ENCODE results near the gene CSF3. TPM values are rescaled to one million over a fixed set of nuclear protein-coding genes. Genes with fewer than 3 reads are reported as not detected.

The CSF3 gene
- polyA plus RNA-seq, 3 donors from 2014 or later: not detected

DNA sequence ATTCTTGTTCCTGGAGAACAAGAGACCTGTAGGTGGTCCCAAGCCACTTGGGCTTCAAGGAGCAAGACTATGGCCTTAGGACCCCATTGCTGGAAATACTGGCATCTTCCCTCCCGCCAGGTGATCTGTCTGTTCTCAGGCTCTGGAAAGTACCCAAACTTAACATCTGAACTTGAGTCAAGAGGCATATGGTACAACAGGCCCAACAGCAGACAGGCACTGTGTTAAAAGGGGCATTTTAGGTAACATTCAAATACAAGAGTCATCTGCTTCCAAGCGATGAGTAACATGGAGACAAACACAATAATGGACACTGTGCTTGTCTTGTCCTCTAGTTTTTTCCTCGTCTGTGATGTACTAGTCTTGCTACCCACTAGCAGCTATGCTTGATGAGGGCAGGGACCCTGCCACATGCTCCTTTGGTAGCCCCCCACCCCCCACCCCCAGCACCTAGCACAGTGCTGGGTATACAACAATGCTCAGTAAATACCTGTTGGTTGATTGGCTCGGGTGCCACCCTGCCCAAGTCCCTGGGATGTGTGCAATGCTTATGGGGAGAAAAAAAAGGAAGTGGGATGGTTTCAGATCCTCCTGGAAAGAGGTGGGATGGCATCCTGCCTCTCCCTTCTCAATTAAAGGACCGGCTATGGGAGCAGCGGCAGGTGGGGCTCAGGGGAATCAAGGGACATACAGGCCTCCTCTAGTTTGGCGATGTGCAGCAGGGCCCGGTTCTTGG lies 19.4 kb downstream of the CSF3 start:
- Mint-ChIP-seq H3K4me3 (no peak overlapping the region), H3K36me3 (peaks cover 7 to 26% (median 18%) of the 10 kb centered on the region in 3 donors), H3K4me1 (peaks cover 0 to 4% of the 10 kb centered on the region in 2 donors), H3K9me3 (no peaks in the 10 kb centered on the region), H3K27ac (no peak overlapping the region), H3K27me3 (ENCODE audit: low read depth in 3 of 3) (peaks cover 0 to 1% (median 0%) of the 10 kb centered on the region in 3 donors)
- DNase-seq: no peak

GRCh38 chr17:40035162-40035559 lies 19.9 kb downstream of the CSF3 start:
- Mint-ChIP-seq H3K4me3 (no peak overlapping the region), H3K4me1 (peaks cover 0 to 4% of the 10 kb centered on the region in 2 donors), H3K27me3 (ENCODE audit: low read depth in 3 of 3) (peaks cover 0 to 1% (median 0%) of the 10 kb centered on the region in 3 donors), H3K27ac (no peak overlapping the region), H3K9me3 (no peaks in the 10 kb centered on the region), H3K36me3 (peaks cover 4 to 24% (median 14%) of the 10 kb centered on the region in 3 donors)
- DNase-seq: no peak

DNA sequence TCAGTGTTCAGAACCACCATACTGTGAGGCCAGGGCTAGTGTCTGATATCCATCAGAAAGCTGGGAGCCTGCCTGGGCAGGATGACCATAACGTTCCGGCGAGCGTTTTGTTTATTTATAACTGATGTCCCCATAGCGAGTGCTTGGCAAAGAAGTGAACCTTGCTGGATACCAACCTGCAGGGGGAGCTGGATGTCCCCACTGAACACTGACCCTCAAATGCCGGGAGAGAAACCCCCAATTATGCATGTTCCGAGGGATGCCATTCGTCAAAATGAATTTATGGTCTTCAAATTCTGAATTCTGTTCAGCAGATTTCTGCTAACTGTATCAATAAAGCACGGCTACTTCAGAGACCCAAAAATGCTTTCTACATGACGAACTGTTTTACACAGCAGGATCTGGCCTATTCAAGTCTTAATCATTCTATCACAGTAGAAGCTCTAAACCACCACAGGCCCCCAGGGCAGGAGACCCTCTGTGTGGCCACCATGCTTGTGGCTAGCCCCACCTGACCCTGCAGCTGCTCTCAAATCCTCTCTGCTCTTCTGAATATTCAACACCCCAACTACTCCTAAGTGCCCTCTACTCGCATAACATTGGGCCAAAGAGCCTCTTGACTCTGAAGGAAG lies 23.8 kb downstream of the CSF3 start:
- peaks cover under 1 to 21% (median under 1%) of the 10 kb centered on the region in 3 donors for H3K36me3 Mint-ChIP-seq
- peaks cover 0 to 1% (median 0%) of the 10 kb centered on the region in 3 donors for H3K27me3 Mint-ChIP-seq (ENCODE audit: low read depth in 3 of 3)
- peaks cover 0 to 4% of the 10 kb centered on the region in 2 donors for H3K4me1 Mint-ChIP-seq
- H3K27ac Mint-ChIP-seq: peak overlapping the region in 2 of 6 donors; percentile 24 to 26
- no peaks in the 10 kb centered on the region for H3K9me3 Mint-ChIP-seq
- peak in 1 of 3 donors; percentile 23 for DNase-seq
- H3K4me3 Mint-ChIP-seq: no peak overlapping the region

DNA sequence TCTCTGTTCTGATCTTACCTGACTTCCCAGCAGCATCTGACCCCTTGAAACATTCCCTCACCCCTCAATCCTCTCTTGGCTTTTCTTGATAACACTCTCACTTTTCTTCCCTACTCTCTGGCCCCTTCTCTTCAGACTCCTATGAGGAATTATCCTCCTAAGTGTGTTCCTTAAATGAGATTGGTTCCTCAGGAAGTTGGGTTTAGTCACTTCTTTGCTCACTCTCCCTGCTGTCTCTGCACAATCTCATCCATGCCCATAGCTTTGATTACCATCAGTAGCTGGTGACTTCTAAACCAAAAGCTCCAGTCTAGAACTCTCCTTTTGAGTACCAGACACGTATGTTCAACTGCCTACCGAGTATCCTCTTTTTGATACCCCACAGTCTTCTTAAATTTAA lies 26.0 kb downstream of the CSF3 start:
- DNase-seq: no peak
- peak overlapping the region in 1 of 6 donors; percentile 14 for H3K27ac Mint-ChIP-seq
- H3K4me1 Mint-ChIP-seq: peaks cover 0 to 4% of the 10 kb centered on the region in 2 donors
- no peaks in the 10 kb centered on the region for H3K27me3 Mint-ChIP-seq (ENCODE audit: low read depth in 3 of 3)
- H3K9me3 Mint-ChIP-seq: no peaks in the 10 kb centered on the region
- H3K36me3 Mint-ChIP-seq: peaks cover 0 to 16% (median 0%) of the 10 kb centered on the region in 3 donors
- H3K4me3 Mint-ChIP-seq: no peak overlapping the region

GRCh38 chr17:40056379-40057015 lies 41.3 kb downstream of the CSF3 start:
- peaks cover 15 to 19% of the 10 kb centered on the region in 2 donors for H3K4me1 Mint-ChIP-seq
- H3K9me3 Mint-ChIP-seq: no peaks in the 10 kb centered on the region
- H3K4me3 Mint-ChIP-seq: no peak overlapping the region
- H3K27ac Mint-ChIP-seq: peak overlapping the region in 1 of 6 donors; percentile 14
- peaks cover 2 to 8% (median 5%) of the 10 kb centered on the region in 3 donors for H3K27me3 Mint-ChIP-seq (ENCODE audit: low read depth in 3 of 3)
- H3K36me3 Mint-ChIP-seq: peaks cover 0 to 9% (median 4%) of the 10 kb centered on the region in 3 donors
- DNase-seq: no peak

- Mint-ChIP-seq H3K27me3 (ENCODE audit: low read depth in 3 of 3) (peaks cover 4 to 13% (median 5%) of the 10 kb centered on the region in 3 donors), H3K9me3 (no peaks in the 10 kb centered on the region), H3K4me1 (peaks cover 21 to 27% of the 10 kb centered on the region in 2 donors), H3K27ac (no peak overlapping the region), H3K36me3 (peaks cover 0 to 4% (median 3%) of the 10 kb centered on the region in 3 donors), H3K4me3 (no peak overlapping the region)
- no peak for DNase-seq
Measured at GRCh38 chr17:40058186-40058784, 43.0 kb downstream of the CSF3 start.

DNA sequence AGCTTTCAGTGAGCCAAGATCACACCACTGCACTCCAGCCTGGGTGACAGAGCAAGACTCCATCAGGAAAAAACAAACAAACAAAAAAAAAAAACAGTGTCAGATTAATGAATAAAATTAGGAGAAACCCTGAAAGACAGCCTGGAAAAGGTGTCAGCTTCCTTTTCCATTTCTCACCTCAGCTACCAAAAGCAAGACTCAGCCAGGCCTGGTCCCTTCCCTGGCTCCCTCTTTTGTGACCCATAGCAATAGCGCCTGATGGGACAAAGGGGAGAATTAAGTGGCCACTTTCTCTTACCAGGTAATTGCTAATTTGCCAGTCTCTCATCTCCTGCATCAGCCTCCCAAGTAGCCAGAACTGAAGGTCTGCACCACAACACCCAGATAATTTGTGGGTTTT lies 43.6 kb downstream of the CSF3 start:
- peaks cover 0 to 4% (median 3%) of the 10 kb centered on the region in 3 donors for H3K36me3 Mint-ChIP-seq
- H3K9me3 Mint-ChIP-seq: no peaks in the 10 kb centered on the region
- H3K4me1 Mint-ChIP-seq: peaks cover 23 to 27% of the 10 kb centered on the region in 2 donors
- no peak overlapping the region for H3K4me3 Mint-ChIP-seq
- DNase-seq: no peak
- peaks cover 4 to 11% (median 8%) of the 10 kb centered on the region in 3 donors for H3K27me3 Mint-ChIP-seq (ENCODE audit: low read depth in 3 of 3)
- no peak overlapping the region for H3K27ac Mint-ChIP-seq

GRCh38 chr17:40059729-40060475 lies 44.7 kb downstream of the CSF3 start:
- peaks cover 23 to 27% of the 10 kb centered on the region in 2 donors for H3K4me1 Mint-ChIP-seq
- H3K9me3 Mint-ChIP-seq: no peaks in the 10 kb centered on the region
- DNase-seq: no peak
- peaks cover 2 to 8% (median 6%) of the 10 kb centered on the region in 3 donors for H3K27me3 Mint-ChIP-seq (ENCODE audit: low read depth in 3 of 3)
- no peaks in the 10 kb centered on the region for H3K36me3 Mint-ChIP-seq
- no peak overlapping the region for H3K27ac Mint-ChIP-seq
- H3K4me3 Mint-ChIP-seq: peak overlapping the region in 1 of 5 donors; percentile 20

DNA sequence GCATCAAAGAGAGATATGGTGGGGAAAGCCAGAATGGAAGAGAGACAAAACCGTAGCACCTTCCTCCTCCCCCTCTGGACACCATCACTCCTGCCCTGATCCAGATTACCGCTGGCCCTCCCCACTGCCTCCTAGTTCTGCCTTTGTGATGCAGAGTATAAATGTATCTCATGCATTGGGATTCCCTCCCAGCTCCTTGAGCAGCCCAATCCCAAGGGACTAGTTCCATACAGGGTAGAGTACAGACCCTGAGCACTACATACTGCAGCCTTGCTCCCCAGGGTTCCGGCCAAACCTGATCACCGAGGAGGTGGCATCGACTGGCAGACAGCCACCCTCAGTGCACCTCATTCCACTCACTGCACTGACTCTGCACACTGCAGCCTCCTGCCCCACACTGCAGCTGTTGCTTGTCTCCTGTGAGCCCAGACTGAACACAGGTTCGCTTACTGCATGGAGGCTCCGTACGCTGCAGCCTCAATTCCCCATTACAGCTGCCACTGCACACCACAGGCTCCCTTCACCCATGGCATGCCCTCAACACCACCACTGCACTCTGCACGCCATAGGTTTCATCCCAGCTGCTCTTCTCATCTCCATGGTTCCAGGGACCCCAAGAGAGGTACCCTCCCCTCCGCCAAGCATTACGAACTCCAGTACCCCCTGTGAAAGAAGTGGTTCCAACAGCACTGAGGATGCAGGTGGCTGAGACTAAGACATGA lies 45.8 kb downstream of the CSF3 start:
- Mint-ChIP-seq H3K4me1 (peaks cover 31 to 33% of the 10 kb centered on the region in 2 donors), H3K36me3 (no peaks in the 10 kb centered on the region), H3K9me3 (no peaks in the 10 kb centered on the region), H3K4me3 (peak overlapping the region; percentile 86 to 91 (median 88)), H3K27ac (peak overlapping the region in 2 of 6 donors; percentile 45 to 46), H3K27me3 (ENCODE audit: low read depth in 3 of 3) (peaks cover 2 to 8% (median 6%) of the 10 kb centered on the region in 3 donors)
- DNase-seq: no peak

DNA sequence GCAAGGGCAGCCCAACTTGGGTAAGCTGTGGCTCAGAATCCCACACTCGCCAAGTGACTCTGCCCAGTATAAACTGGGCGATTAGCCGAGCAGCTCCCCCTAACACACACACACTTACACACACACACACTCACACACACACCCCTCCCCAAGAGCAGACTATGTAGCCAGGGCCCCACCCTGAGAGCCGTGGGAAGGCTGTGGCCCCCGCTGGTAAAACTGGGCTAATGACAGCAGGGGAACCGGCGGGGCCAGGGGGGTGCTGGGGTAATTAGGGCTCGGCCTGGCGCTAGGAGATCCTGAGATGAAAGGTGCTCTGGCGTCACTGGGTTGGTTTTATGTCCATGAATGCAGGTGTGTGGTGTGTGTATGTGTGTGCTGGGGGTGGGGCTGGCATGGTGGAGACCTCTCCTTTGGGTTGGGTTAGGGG lies 46.4 kb downstream of the CSF3 start:
- peaks cover 2 to 8% (median 6%) of the 10 kb centered on the region in 3 donors for H3K27me3 Mint-ChIP-seq (ENCODE audit: low read depth in 3 of 3)
- H3K27ac Mint-ChIP-seq: peak overlapping the region in 5 of 6 donors; percentile 73 to 87 (median 80)
- no peak for DNase-seq
- no peaks in the 10 kb centered on the region for H3K36me3 Mint-ChIP-seq
- peaks cover 33 to 34% of the 10 kb centered on the region in 2 donors for H3K4me1 Mint-ChIP-seq
- H3K9me3 Mint-ChIP-seq: no peaks in the 10 kb centered on the region
- H3K4me3 Mint-ChIP-seq: peak overlapping the region; percentile 86 to 91 (median 88)

- H3K4me1 Mint-ChIP-seq: peaks cover 40 to 43% of the 10 kb centered on the region in 2 donors
Measured at GRCh38 chr17:40062329-40063186, 47.3 kb downstream of the CSF3 start, which contains the start of gene THRA. Gene THRA (plus strand): TSS chr17:40062965. CDS start chr17:40074489, 11,524 bp downstream.

More at GRCh38 chr17:40062329-40063186, 47.3 kb downstream of the CSF3 start, which contains the start of gene THRA:
- Mint-ChIP-seq H3K27ac (peak within 1 kb of the TSS; percentile 73 to 89 (median 86)), H3K9me3 (no peaks in the 10 kb centered on the region), H3K27me3 (ENCODE audit: low read depth in 3 of 3) (peaks cover 2 to 8% (median 6%) of the 10 kb centered on the region in 3 donors), H3K36me3 (no peaks in the 10 kb centered on the region), H3K4me3 (peak within 1 kb of the TSS; percentile 88 to 94 (median 92))
- DNase-seq: peak; percentile 69 to 77 (median 76)
